A172 (cell line): ENCODE measurements around the gene IL33. TPM values are rescaled to one million over a fixed set of nuclear protein-coding genes. Genes with fewer than 3 reads are reported as not detected.

Source experiments
- DNase-seq: peaks from one replicate; pipeline ENCODE4 v3.0.0-alpha.2; 2015; ENCODE audit warnings: low spot score
- total RNA-seq: library from RNA; depleted of rRNA; stranded (reverse); fragments of >200 nt; shearing (Covaris generic); gene quantifications from 2 replicates; pipeline ENCODE4 v1.2.3, GENCODE V29; 2014; rRNA removed

IL33 gene
- total RNA-seq, 1 experiment from 2014 or later, result not detected

GRCh38 chr9:6302417-6302816, 86.8 kb downstream of the IL33 start:
- DNase-seq, result no peak

DNA sequence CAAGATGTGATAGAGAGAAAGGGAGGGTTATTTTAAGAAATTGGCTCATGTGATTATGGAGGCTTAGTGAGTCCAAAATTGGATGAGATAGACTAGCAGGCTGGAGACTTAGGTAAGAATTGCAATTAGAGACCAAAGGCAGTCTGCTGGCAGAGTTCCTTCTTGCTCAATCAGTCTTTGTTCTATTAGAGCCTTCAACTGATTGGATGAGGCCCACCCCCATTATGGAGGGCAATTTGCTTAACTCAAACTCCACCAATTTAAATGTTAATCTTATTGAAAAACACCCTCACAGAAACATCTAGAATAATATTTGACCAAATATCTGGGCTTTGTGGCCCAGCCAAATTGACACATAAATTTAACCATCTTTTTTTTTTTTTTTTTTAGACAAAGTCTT, 88.6 kb downstream of the IL33 start:
- no peak for DNase-seq

DNA sequence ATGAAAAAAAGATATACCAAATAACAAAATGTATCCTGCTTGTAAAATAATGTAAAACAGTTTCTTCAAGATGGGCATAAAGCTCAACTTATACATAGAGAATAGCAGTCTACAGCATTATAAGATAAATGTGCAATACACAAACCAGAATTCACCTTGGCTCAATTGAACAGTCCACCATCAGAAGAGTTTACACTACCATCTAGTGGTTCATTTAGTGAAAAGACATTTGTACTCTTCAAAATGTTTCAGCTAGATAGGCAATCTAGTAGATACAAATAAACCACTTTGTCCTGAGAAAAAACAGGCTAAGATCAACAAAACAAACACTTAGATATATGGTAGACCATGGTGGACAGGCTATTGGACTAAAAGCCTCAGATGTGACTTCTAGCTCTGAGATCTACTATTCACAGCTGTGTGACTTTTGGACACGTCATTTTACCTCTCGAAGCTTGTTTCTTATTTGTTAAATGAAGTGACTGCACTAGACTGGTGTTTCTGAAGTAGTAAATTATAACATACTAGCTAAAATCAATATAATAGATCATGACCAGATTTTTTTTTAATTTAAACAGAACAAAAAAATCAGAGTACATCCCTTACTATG, 90.5 kb downstream of the IL33 start:
- DNase-seq, result peak; percentile 40

Other genes starting within 250 kb of the IL33 start
- gene RANBP6, start 200.2 kb upstream of the IL33 start, total RNA-seq, result 37.3 and 39.3 TPM in 2 replicates
- not detected in 2 replicates for gene TPD52L3, start 112.6 kb downstream of the IL33 start, total RNA-seq
- 29.4 and 30.3 TPM in 2 replicates for gene UHRF2, start 197.4 kb downstream of the IL33 start, total RNA-seq